C4-2B (cell line): ENCODE measurements around the gene ZFP36L1.

ENCODE experiments used
- CTCF ChIP-seq: fragments of 450-650 bp; conservative IDR thresholded peaks from 2 replicates; pipeline ENCODE4 v1.5.1; 2017; ENCODE audit warnings: mild to moderate bottlenecking
- ZFX ChIP-seq: fragments of 450-650 bp; IDR thresholded peaks from 2 replicates; pipeline ENCODE4 v1.6.1; 2017

GRCh38 chr14:68790644-68791077 lies 2.2 kb downstream of the ZFP36L1 start:
- no peak for TF ChIP-seq CTCF
- no peak for TF ChIP-seq ZFX
